ENCODE data around the gene DPH6.

- no peak for TF ChIP-seq CTCF (conservative IDR thresholded peaks at IDR 0.05; ENCODE audit: low read depth, low read length)
- no peak for TF ChIP-seq EZH2 (IDR thresholded peaks at IDR 0.05; ENCODE audit: borderline replicate concordance, low read depth, low read length, poor library complexity, severe bottlenecking)
These were observed 15.3 kb upstream of the DPH6 start for GRCh38 chr15:35561308-35561707.

Data from A673 (cell line).